ENCODE data around the gene NFYA.
A peak's percentile ranks its signal among the peaks of the same experiment; 100 is the strongest.
"Not testable (repeated sequence)": the region's sequence is repeated elsewhere in the genome, so short reads cannot be mapped to it uniquely, and the experiment has no call there.

The NFYA gene

DNA sequence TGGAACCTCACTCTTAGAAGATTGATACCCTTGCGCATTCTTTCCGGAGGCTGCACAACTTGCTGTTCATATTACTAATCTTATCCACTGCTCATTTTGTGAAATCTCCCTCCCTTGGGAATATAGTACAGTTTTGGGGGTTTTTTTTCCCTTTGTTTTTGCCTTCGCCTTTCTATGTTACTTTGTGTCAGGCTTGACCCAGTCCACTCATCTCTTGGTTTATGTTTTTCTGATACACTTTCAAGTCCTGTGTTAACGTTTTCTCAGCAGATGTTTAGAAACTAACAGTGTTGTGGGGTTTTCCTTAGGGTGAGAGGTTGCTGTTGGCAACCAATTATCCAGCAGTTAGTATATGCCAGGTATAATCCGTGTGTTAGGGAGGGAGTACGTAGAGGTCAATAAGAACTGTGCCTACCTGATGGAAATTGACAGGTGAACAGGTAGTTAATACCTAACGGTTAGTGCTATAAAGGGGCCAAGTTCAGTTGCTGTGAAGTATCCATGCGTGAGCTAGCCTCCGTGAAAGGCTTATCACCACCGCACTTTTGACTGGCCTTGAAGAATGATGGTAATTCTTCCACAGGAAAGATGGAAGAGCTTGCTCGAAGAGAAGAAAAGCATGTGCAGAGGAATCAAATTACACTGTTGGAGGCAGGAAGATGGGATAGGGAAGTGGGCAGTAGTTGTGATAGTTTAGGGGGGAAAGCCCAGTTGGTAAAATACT is 1.4 kb downstream of the NFYA start:
- DNase-seq, result peak; percentile 64

GRCh38 chr6:41074692-41075436 is 2.1 kb downstream of the NFYA start:
- DNase-seq, result no peak

DNA sequence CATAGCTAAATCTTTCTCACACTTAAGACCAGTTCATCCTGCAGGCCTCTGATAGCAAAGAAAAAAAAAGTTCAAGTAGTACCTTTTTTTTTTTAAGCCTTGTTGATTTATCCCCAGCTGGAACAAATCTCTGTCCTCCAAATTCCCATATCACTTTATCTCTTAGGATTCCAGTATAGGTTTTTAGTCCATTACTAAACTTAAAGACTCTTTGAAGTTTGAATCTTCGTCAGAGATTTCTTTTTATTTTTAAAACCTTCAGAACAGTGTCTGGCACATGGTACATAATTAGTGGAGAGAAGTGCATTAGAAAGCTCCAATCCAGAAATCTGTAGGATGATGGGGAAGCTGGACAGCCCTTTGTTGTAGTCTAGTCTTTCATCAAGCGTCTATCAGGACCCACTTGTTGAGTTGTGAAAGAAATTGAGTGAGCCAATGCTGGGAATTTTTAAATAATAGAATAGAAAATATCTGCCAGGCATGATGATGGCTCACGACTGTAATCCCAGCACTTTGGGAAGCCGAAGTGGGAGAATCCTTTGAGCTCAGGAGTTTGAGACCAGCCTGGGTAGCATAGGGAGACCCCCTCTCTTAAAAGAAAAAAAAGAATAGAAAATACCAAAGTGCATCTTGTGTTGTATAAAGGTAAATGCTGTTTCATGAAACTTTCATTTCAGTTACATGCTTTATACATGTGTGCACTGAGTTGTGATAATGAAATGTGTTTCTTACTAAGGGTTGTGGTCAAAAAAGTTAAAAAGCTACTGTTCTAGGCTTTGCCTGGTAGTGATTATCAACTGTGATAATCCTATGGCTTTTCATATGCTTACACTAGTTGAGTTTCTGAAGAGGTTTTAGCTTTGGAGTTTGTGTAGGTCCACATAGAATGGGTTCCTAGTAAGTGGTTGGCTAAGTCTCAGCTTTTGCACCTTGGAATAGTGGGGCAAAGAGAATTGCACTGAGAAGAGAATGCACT is 3.2 kb downstream of the NFYA start:
- DNase-seq, result no peak

DNA sequence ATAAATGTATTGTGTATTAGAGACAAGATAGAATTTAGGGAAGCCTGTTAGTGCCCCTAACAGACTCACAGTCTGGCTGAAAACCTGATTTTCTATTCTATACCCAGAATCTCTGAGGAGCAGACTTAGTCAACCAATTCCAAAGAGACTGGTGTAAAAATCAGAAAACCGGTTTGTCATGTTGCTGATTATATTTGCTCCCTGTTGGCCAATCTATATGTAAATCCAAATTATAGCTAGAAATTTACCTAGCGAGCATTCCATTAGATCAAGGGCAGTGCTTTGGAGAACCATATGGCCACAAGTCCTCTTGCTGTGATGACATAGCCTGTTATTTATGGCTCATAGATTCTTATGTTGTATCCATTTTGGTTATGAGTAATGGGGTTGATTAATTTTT is 4.8 kb downstream of the NFYA start:
- no peak for DNase-seq

- no peak for DNase-seq
These were observed 5.3 kb downstream of the NFYA start for GRCh38 chr6:41078101-41078500.

GRCh38 chr6:41079080-41079479 is 6.3 kb downstream of the NFYA start:
- DNase-seq, result no peak

DNA sequence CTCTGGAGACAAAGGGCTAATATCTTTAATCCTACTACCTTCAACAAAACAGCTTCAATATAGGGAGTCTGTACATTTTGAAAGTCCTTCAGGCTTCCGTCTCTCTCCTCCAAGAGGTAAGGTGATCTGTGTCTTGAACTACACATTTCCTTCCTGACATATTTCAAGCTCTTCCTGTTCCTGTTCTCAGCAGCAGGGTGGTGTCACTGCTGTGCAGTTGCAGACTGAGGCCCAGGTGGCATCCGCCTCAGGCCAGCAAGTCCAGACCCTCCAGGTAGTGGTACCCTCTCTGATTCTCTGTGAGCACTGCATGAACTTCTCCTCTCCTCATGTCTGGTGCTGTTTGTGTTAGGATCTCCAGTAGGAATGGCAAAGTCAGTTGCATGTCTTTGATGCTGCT is 7.8 kb downstream of the NFYA start:
- peak; percentile 43 for DNase-seq

DNA sequence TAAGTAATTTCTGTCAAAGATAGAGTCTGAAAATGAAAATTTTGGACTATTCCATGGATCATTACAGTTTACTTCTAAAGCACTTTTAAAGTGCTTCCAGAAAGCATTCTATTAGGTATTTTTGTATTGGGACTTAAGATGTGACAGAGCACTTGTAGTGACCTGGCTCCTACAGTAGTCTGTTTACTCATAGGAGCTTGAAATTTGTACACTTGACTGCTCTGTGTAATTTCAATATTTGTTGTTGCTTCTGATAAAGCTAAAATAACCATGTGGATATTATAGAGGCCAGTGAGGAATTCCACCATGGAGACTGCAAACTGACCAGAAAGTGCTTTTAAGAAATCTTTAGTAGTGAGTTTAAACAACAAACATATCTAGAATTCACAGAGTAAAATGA is 10.3 kb downstream of the NFYA start:
- no peak for DNase-seq

GRCh38 chr6:41085182-41085581 is 12.4 kb downstream of the NFYA start:
- DNase-seq, result no peak

DNA sequence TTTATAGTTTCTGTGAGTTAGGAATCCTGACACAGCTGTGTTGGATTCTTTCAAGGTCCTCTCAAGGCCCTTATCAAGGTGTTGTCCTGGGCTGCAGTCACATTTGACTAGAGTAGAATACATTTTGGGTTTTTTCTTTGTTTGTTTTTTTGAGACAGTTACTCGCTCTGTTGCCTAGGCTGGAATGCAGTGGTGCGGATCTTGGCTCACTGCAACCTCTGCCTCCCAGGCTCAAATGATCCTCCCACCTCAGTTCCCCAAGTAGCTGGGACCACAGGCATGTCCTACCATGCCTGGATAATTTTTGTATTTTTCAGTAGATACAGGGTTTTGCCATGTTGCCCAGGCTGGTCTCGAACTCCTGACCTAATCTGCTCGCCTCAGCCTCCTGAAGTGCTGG is 15.7 kb downstream of the NFYA start:
- no peak for DNase-seq

DNA sequence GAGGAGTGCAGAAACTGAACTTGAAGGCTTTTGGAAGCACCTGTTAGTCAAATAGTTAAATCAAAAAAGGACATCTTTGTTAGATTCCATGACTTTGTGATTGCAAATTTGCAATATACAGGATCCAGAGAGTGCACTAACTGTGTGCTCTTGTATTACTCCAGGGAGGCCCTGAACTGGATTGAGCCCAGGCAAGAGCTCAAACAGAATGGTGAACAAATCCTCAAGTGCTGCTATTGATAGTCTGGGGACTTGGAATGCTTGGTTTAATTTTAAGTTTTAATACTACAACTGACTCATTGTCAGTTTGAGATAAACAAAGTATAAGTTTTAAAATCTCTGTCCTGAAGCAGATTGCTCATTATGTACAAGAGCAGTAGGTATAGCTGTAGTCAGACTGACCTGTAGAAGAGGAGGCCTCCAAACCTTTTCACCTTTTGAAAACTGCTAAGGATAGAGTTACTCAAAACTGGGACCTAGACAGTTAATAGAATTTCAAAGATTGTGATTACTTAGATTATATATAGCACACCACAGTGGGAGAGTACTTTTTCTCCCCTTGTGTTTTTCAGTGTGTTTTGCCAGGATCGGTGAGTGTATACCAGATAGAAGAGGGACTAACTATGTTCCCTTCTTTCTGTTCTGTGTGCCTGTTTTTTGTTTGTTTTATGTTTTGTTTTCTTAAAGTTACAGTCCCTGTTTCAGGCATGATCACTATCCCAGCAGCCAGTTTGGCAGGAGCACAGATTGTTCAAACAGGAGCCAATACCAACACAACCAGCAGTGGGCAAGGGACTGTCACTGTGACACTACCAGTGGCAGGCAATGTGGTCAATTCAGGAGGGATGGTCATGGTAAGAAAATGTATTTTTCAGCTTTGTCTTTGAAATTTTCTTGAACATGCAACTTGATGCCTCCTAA is 18.3 kb downstream of the NFYA start:
- no peak for DNase-seq

GRCh38 chr6:41092421-41093140 is 19.8 kb downstream of the NFYA start:
- peak; percentile 14 for DNase-seq

- DNase-seq, result no peak
These were observed 21.0 kb downstream of the NFYA start for GRCh38 chr6:41093729-41094128.

GRCh38 chr6:41097467-41098090 is 24.8 kb downstream of the NFYA start:
- DNase-seq, result no peak

DNA sequence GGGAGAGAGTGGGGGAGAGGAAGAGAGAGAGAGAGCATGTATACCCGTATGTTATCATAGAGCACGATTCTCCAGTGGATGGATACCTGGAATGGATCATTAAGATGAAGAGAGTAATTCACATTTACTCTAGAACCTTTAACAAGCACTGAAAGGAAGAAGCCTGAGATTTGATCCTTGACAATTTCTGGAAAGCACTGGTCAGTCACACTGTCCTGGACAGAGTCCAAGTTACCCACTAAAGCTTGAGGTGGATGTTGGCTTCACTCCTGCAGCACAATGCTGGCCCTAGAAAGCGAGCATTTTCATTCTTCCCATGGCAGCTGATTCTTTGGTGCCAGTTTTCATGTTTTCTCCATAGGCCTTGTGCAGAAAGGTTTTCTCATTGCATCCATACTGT is 25.6 kb downstream of the NFYA start:
- DNase-seq, result no peak

DNA sequence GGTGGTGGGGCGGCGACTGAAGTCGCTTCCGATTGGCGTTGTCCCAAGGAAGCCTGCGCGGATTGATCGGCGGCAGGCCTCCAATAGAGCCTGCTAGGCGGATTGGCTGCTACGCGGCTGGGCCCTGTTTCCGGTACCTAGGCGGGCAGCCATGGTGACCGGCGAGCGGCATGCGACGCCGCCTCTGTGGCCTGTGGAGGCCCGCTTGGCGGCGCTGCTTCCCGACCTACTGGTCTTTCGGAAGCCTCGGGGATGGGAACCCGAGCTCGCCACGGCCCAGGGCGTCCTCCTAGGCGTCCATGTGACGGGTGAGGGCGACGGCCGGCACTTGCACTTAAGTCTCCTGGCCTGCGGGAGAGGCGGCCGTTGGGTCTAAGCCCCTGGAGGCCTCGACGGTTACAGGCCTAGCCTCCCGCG is 28.1 kb downstream of the NFYA start:
- DNase-seq, result no peak

DNA sequence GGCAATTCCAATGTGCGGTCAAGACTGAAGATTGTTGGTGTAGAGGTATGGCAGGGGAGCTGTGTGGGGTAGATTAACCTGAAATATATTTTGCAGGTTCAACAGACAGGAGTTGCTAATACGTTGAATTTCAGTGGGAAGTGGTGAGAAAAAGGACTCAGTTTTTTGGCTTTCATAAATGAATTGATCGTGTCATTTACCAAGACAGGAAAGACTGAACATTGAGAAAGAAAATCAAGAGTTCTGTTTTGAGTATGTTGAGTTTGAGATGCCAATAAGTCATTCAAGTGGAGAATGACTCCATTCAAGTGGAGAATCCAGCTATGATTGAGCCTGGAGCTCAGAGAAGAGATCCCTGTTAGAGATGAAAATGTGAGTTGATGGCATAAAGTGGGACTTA is 31.1 kb downstream of the NFYA start:
- no peak for DNase-seq

DNA sequence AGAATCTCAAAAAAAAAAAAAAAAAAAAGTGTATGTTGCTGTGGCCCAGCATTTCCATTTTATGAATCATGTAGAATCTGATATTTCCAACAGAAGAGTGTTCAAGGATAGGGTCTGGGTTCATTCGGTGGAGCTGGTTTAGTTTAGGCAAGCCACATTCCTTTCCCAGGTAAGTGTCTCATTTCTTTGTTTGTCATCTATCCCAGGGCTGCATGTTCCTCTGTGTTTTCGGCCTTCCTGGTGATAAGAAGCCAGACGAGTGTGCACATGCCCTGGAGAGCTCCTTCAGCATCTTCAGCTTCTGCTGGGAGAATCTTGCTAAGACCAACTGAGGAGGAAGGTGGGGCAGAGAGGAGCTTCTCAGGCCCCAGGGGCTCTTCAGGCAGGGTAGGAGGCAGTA is 38.2 kb downstream of the NFYA start:
- DNase-seq, result no peak

DNA sequence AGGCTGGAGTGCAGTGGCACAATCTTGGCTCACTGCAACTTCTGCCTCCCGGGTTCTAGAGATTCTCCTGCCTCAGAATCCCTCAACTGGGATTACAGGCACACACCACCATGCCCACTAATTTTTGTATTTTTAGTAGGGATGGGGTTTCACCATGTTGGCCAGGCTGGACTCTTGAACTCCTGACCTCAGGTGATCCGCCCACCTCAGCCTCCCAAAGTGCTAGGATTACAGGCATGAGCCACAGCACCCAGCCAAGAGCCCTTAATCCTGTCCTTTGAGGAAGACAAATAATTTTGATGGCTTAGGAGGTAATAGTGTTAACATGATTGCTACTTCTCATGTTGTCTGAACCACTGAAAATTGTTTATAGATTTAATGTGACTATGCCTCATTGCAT is 42.3 kb downstream of the NFYA start:
- DNase-seq, result not testable (repeated sequence)

- no peak for DNase-seq
These were observed 46.7 kb downstream of the NFYA start for GRCh38 chr6:41119508-41119907.

DNA sequence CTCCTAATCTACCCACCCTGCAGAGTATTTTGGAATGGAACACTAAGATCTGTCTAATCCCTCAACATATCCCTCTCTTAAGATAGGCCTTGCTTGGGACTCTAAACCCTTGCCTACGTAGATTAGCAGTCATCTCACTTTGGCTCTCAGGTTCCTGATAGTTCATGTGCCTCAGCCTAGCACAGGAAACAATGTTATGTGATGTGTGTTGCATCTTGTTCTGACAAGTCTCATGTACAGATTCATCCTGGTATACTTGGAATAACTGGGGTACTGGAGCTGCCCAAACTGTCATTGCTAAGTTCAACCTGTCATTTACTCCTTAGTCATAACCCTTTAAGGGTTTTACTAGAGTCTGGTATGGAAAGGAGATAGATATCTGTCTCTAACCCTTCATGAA is 47.3 kb downstream of the NFYA start:
- DNase-seq, result no peak
